ENCODE measurements around the gene SUSD6.

- TF ChIP-seq POLR2AphosphoS5 (IDR thresholded peaks at IDR 0.05; ENCODE audit: low read depth, low read length) = no peak
- TF ChIP-seq POLR2A (IDR thresholded peaks at IDR 0.05; ENCODE audit: low read depth, low read length) = no peak
These were observed 143.9 kb downstream of the SUSD6 start for GRCh38 chr14:69755296-69755695.
